Measurements from ENCODE around the gene ZNF316.

The ZNF316 gene

DNA sequence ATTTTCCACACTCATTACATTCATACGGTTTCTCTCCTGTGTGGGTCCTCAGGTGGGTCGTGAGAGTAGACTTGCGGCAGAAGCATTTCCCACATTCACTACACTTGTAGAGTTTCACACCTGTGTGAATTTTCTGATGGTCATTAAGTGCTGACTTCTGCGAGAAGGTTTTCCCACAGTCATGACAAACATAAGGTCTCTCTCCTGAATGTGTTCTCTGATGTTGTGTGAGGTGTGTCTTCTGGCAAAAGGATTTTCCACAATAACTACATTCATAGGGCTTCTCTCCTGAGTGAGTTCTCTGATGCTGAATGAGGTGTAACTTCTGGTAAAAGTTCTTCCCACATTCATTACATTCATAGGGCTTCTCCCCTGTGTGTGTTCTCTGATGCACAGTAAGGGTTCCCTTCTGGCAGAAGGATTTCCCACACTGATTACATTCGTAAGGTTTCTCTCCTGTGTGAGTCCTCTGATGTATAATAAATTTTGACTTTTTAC lies 54.5 kb downstream of the ZNF316 start:
- DNase-seq (ENCODE audit: low read depth), result no peak

- DNase-seq (ENCODE audit: low read depth), result no peak
These were observed 63.7 kb downstream of the ZNF316 start for GRCh38 chr7:6700793-6701192.

GRCh38 chr7:6701860-6702259 lies 64.7 kb downstream of the ZNF316 start:
- no peak for DNase-seq (ENCODE audit: low read depth)
